ENCODE measurements around the gene POLDIP3.

The POLDIP3 gene

GRCh38 chr22:42642806-42643633 is 28.3 kb upstream of the POLDIP3 start:
- no peak for DNase-seq (ENCODE audit: low read depth)

- no peak for DNase-seq (ENCODE audit: low read depth)
Observed at GRCh38 chr22:42641801-42642413, 27.2 kb upstream of the POLDIP3 start.

GRCh38 chr22:42639541-42640241 is 25.0 kb upstream of the POLDIP3 start:
- no peak for DNase-seq (ENCODE audit: low read depth)

- no peak for DNase-seq (ENCODE audit: low read depth)
Observed at GRCh38 chr22:42637555-42637954, 22.9 kb upstream of the POLDIP3 start.

GRCh38 chr22:42636506-42636905 is 21.8 kb upstream of the POLDIP3 start:
- no peak for DNase-seq (ENCODE audit: low read depth)

DNA sequence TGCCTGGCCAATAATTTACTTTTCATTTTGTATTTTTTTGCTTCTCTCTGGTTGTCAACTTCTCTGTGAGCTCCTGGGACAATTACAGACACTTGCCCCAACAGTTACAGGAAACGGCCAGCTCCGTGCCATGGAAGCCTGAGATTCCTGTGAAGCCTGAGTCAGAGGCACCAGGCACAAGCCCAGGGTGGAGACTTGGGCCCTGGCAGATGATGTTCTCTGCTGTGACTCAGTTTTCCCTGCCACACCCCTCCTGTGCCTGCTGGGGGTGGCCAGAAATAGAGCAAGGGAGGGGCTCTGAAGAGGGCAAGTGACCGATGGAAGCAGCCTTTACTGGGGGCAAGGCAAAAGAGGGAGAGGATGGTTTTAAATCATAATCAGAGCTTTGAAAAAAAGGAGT is 20.8 kb upstream of the POLDIP3 start:
- DNase-seq (ENCODE audit: low read depth) = no peak

DNA sequence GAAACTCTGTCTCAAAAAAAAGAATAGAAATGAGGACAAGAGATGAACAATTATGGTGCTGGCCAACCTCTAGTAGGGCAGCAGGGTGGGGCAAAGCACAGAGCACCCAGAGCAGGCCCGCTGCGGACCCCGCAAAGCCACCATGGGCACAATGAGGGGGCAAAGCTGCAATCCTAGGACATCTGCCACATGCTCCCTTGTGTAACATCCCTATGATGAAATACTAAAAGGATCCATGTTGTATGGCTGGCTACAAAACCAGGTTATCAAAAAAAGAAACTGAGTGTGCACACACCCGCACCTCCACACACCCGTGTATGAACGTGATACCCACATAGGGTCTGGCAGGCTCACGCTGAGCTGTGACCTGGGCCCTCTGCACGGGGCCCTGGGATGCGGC is 18.3 kb upstream of the POLDIP3 start:
- DNase-seq (ENCODE audit: low read depth) = no peak

GRCh38 chr22:42632096-42632495 is 17.4 kb upstream of the POLDIP3 start:
- no peak for DNase-seq (ENCODE audit: low read depth)

GRCh38 chr22:42630901-42631602 is 16.4 kb upstream of the POLDIP3 start:
- DNase-seq (ENCODE audit: low read depth) = no peak

DNA sequence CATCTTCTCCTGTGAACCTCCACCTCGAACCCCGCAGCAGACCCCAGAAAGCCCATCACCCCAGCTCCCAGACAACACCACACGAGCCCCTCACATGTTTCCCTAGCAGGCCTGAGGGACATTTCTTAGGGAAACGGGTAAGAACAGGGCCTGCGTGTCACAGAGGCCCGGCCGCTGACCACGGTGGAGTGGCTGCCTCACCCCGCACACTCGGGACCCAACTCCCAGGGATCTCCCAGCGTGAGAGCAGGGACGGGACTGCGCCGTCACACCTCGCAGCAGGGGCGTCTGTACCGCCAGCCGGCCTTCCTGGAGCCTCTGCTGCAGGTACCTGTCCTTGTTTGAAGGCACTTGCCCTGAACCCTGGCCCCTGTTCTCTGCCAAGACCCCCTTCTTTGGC is 15.5 kb upstream of the POLDIP3 start:
- no peak for DNase-seq (ENCODE audit: low read depth)

DNA sequence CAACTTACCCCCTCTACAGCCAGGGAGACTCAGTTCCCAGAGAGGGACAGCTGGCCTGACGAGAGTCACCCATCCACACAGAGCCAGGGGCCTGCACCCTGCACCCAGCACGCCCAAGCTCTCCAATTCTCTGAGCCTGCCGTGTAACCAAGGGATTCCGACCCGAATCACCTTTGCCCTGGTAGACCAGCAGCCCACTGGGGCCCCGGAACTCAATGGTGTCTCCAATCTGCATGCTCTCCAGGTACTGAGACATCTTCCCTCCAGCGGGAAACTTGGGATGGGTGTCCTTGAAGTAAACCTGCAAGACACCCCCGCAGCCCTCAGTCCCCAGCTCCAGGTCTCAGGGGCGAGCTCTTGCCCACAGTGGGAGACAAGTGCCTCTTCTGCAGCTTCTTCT is 13.3 kb upstream of the POLDIP3 start:
- no peak for DNase-seq (ENCODE audit: low read depth)

DNA sequence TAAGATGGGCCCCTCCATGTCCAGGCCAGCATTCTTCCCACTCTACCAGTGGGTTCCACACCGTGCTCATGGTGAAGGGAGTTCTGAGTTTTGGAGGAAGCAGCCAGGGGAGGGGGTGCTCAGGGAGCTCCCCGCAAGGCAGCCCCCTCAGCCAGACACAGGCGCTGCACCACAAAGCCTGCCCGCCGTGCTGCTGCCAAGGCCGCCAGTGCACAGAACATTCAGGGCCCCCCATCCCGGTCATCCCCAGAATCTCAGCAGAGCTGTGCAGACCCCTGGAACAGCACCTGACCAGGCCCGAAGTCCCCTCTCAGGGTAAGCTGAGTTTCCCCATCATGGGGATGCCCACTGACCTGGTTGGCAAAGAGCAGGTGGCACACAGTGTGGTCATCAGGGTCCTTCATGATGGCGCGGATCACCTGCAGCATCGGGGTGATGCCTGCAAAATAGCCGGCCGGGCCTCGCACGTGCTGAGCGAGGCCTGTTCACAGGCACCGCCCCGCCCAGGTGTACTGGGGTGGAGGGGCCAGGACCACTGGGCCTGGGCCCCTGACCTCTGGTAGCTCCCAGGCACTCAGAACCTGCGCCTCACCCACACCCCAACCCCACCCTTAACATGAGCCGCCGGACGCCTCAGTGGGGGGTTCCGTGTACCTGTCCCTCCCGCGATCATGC is 12.4 kb upstream of the POLDIP3 start:
- no peak for DNase-seq (ENCODE audit: low read depth)

DNA sequence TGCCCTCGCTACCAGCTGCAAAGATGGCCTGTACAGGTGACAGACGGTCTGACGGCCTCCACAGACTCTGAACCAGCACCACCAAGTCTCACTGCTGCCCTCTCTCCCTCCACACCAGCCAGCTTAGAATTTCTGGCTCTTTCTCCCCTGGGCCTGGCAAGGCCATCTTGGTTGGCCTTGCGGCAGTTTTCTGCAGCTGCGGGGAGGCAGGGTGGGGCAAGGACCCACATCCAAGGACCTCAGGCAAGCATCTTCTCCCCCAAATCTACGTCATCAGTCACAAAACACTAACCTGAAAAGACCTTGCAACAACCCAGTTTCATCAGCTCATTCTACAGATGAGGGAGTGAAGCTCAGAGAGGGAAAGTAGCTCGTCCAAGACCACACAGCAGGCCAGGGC is 11.7 kb upstream of the POLDIP3 start:
- no peak for DNase-seq (ENCODE audit: low read depth)

GRCh38 chr22:42625416-42625815 is 10.7 kb upstream of the POLDIP3 start:
- no peak for DNase-seq (ENCODE audit: low read depth)

GRCh38 chr22:42624551-42625106 is 9.9 kb upstream of the POLDIP3 start:
- DNase-seq (ENCODE audit: low read depth) = no peak

GRCh38 chr22:42623756-42624441 is 9.2 kb upstream of the POLDIP3 start:
- no peak for DNase-seq (ENCODE audit: low read depth)

- DNase-seq (ENCODE audit: low read depth) = no peak
Observed at GRCh38 chr22:42623301-42623751, 8.6 kb upstream of the POLDIP3 start.

DNA sequence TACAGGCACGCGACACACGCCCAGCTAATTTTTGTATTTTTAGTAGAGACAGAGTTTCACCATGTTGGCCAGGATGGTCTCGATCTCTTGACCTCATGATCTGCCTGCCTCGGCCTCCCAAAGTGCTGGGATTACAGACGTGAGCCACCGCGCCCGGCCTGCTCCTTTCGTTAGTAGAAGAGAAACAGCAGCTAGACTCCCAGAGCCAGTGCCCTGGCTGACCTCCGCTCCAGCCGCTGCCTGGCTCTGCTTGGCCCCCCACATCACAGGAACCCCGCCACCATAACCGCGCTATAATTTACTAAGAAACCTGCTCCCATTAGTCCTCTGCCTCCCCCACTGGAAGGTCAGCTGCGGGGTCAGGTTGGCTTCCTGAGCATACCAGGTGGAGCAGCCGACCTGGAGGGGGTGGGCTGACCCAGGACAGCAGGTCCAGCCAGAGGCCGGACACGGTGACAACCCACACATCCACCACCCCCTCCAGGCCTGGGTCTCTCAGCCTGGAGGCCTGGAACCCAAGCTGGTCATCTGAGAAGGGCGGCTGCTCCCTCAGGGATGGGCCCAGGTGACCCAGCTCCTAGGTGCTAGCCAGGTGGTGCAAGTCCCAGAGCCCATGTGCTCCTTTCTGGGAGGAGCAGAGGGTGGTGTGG is 7.5 kb upstream of the POLDIP3 start:
- DNase-seq (ENCODE audit: low read depth) = no peak

DNA sequence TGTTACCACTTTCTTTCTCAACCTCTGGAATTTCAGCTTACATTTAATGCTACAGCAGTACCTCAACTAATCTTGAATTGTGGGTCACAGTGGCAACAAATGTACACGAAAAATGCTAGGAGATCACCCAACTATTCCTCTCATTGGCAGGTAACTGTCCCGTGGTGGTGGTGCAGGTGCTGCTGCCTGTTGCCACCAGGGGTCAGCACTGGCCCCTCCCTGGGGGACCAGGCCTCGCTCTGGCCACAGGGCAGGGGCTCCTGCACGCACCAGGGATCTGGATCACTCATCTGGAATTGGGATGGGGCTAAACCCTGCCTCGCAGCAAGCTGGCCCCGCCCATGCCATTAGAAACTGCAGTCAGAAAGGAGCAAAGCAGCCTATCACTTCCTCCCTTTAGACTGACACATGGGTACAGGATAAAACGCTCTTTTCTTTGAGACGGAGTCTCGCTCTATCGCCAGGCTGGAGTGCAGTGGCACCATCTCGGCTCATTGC is 6.9 kb upstream of the POLDIP3 start:
- DNase-seq (ENCODE audit: low read depth) = peak; percentile 20

GRCh38 chr22:42620084-42620483 is 5.4 kb upstream of the POLDIP3 start:
- no peak for DNase-seq (ENCODE audit: low read depth)

All from stimulated activated CD8-positive, alpha-beta memory T cell treated with anti-CD3 and anti-CD28 coated beads, Interleukin-15, amount 100 ng/mL, for 1 hour (primary cell).